MM.1S (cell line): ENCODE measurements around the gene HMGCS2.

Experiments used
- CTCF ChIP-seq: fragments of 300-600 bp; sonication (generic); IDR thresholded peaks from 2 replicates; pipeline ENCODE4 v1.5.1; 2016; ENCODE audit warnings: antibody characterized with exemption, low read length, mixed read lengths
- EZH2 ChIP-seq: fragments of 300-600 bp; sonication (generic); optimal IDR thresholded peaks from 2 replicates; pipeline ENCODE3; 2017; ENCODE audit warnings: low read depth, mild to moderate bottlenecking, antibody characterized with exemption, low read length, mixed read lengths

GRCh38 chr1:119731060-119731459 lies 37.6 kb downstream of the HMGCS2 start:
- TF ChIP-seq CTCF (no peak), EZH2 (no peak)
